ENCODE results near the gene ST8SIA5. TPM values are rescaled to one million over a fixed set of nuclear protein-coding genes. Genes with fewer than 3 reads are reported as not detected.

The ST8SIA5 gene
- total RNA-seq, 1 experiment from 2014 or later, result 5.4 TPM

GRCh38 chr18:46641917-46642316 lies 114.9 kb downstream of the ST8SIA5 start:
- H3K27me3 Mint-ChIP-seq (ENCODE audit: low read depth), result peaks cover 5% of the 10 kb centered on the region; the same call in 1 of the 2 replicates
- H3K9me3 Mint-ChIP-seq, result no peaks in the 10 kb centered on the region
- ATAC-seq, result no peak
- no peak overlapping the region for H3K27ac Mint-ChIP-seq
- H3K4me1 Mint-ChIP-seq, result no peaks in the 10 kb centered on the region
- TF ChIP-seq CBFB (CRISPR knock-in tag; IDR thresholded peaks at IDR 0.05; ENCODE audit: low read depth), result no peak
- no peak for TF ChIP-seq ZNF263 (CRISPR knock-in tag; IDR thresholded peaks at IDR 0.05; ENCODE audit: low read depth)
- no peak for TF ChIP-seq ZNF671 (CRISPR knock-in tag; IDR thresholded peaks at IDR 0.05)
- TF ChIP-seq ZNF532 (CRISPR knock-in tag; IDR thresholded peaks at IDR 0.05; ENCODE audit: borderline replicate concordance), result no peak
- no peak for TF ChIP-seq PRRX2 (CRISPR knock-in tag; IDR thresholded peaks at IDR 0.05)
- TF ChIP-seq FOXP1 (CRISPR knock-in tag; IDR thresholded peaks at IDR 0.05; ENCODE audit: borderline replicate concordance), result no peak
- no peak for TF ChIP-seq ZMAT4 (CRISPR knock-in tag; IDR thresholded peaks at IDR 0.05)
- no peak for TF ChIP-seq ATF6 (CRISPR knock-in tag; IDR thresholded peaks at IDR 0.05)
- TF ChIP-seq ZNF219 (CRISPR knock-in tag; IDR thresholded peaks at IDR 0.05; ENCODE audit: borderline replicate concordance), result no peak
- no peak for TF ChIP-seq ZBTB21 (CRISPR knock-in tag; IDR thresholded peaks at IDR 0.05; ENCODE audit: borderline replicate concordance)
- TF ChIP-seq AR (CRISPR knock-in tag; IDR thresholded peaks at IDR 0.05), result no peak
- no peak for TF ChIP-seq MLX (CRISPR knock-in tag; IDR thresholded peaks at IDR 0.05)
- TF ChIP-seq NR2C2 (CRISPR knock-in tag; IDR thresholded peaks at IDR 0.05), result no peak
- TF ChIP-seq ATF1 (CRISPR knock-in tag; IDR thresholded peaks at IDR 0.05), result no peak
- no peak for TF ChIP-seq ERG (CRISPR knock-in tag; IDR thresholded peaks at IDR 0.05)
- no peak for TF ChIP-seq TEAD1 (CRISPR knock-in tag; IDR thresholded peaks at IDR 0.05)
- TF ChIP-seq NR1H2 (CRISPR knock-in tag; IDR thresholded peaks at IDR 0.05), result no peak
- no peak overlapping the region for H3K4me3 Mint-ChIP-seq
- no peak for DNase-seq (ENCODE audit: low spot score)
- no peaks in the 10 kb centered on the region for H3K36me3 Mint-ChIP-seq
- CTCF ChIA-PET, result interaction anchor here (1.6 to 3.2 kb wide), 3 partner anchors 16 to 249 kb away, joined by 4 to 15 read pairs (median 11); no protein-coding TSS in a partner anchor
- POLR2A ChIA-PET, result no interaction called here
